Small intestine (tissue), 7 donors: ENCODE data around the gene SEMA4A. TPM values are rescaled to one million over a fixed set of nuclear protein-coding genes. Genes with fewer than 3 reads are reported as not detected.

Experiments used
- DNase-seq, 2 donors: peaks; one replicate each; pipeline versions ENCODE4 v3.0.0 to v3.0.0-alpha.2; 2013
- FAIRE-seq: peaks from 2 replicates; lab custom pipeline; 2012; peaks lifted over from hg19 to GRCh38; lab: Jason Lieb, UNC
- H3K27ac ChIP-seq, 3 donors: one replicate each; pipeline ENCODE4 v1.5.1; 2013; ENCODE audit warnings: low read length in 2 of 3, mild to moderate bottlenecking in 2 of 3, control low read depth in 1 of 3, inconsistent platforms in 1 of 3, low read depth in 1 of 3, moderate library complexity in 1 of 3
- H3K27me3 ChIP-seq, 3 donors: one replicate each; pipeline ENCODE4 v1.6.1; 2013; ENCODE audit warnings: low read length in 3 of 3, inconsistent platforms in 1 of 3; ENCODE audit not compliant: control insufficient read depth in 3 of 3, insufficient read depth in 3 of 3
- H3K36me3 ChIP-seq, 3 donors: one replicate each; pipeline ENCODE4 v1.6.1; 2013; ENCODE audit warnings: low read length in 3 of 3, inconsistent platforms in 1 of 3, low read depth in 1 of 3, mild to moderate bottlenecking in 1 of 3, moderate library complexity in 1 of 3; ENCODE audit not compliant: control insufficient read depth in 3 of 3, insufficient read depth in 2 of 3
- H3K4me1 ChIP-seq, 3 donors: one replicate each; pipeline ENCODE4 v1.6.1; 2013; ENCODE audit warnings: low read length in 2 of 3, inconsistent platforms in 1 of 3, low read depth in 1 of 3, mild to moderate bottlenecking in 1 of 3, moderate library complexity in 1 of 3; ENCODE audit not compliant: control insufficient read depth in 3 of 3, insufficient read depth in 2 of 3
- H3K4me3 ChIP-seq, 3 donors: one replicate each; pipeline ENCODE4 v1.5.1; 2013; ENCODE audit warnings: low read length in 3 of 3, control low read depth in 1 of 3, inconsistent platforms in 1 of 3, low read depth in 1 of 3, mild to moderate bottlenecking in 1 of 3, moderate library complexity in 1 of 3
- H3K9me3 ChIP-seq, 2 donors: one replicate each; pipeline ENCODE4 v1.6.1; 2013; ENCODE audit warnings: low read depth in 1 of 2, low read length in 1 of 2; ENCODE audit not compliant: control insufficient read depth in 2 of 2, insufficient read depth in 1 of 2
- WGBS, 3 donors: extraction: QIAGEN DNeasy Blood & Tissue Kit; methylation state at CpG; one replicate each; pipeline ENCODE4 v1.1.7; 2013; 5-methylcytosine and 5-hydroxymethylcytosine counted together
- polyA plus RNA-seq, 4 donors: library from polyadenylated mRNA; stranded (reverse) in 3 of 4; unstranded in 1 of 4; fragments of 200-250 nt in 3 of 4; fragments of 120-200 nt in 1 of 4; gene quantifications; one replicate each; pipeline versions ENCODE4 v1.2.1 to v1.2.3, GENCODE V29; 2013
- donor health status: healthy with polysubstance abuse.
- donor health status: control.
- donor health status: control.
- donor health status: Bipolar disorder and iron deficiency.
- donor health status: healthy.

SEMA4A gene
- polyA plus RNA-seq, 4 donors, result 0.89 to 7.7 (median 1.8) TPM

- H3K27me3 ChIP-seq, result no peaks in the 10 kb centered on the region
- H3K9me3 ChIP-seq, result no peaks in the 10 kb centered on the region
- peaks cover 6 to 67% (median 7%) of the 10 kb centered on the region in 3 donors for H3K36me3 ChIP-seq
- H3K4me1 ChIP-seq, result peaks cover 3 to 65% (median 22%) of the 10 kb centered on the region in 3 donors
- H3K27ac ChIP-seq, result peak overlapping the region; percentile 44 to 81 (median 78)
- no peak overlapping the region for H3K4me3 ChIP-seq
- WGBS, 3 donors, result 33 to 68% (median 67%) methylated on average over 8 of the region's 8 CpGs
- DNase-seq (peak in 1 of 2 donors; percentile 56), FAIRE-seq (no peak)
Measured at GRCh38 chr1:156128654-156129597, 24.5 kb upstream of the SEMA4A start.

- DNase-seq, result peak; percentile 88 to 94
- H3K27me3 ChIP-seq, result no peaks in the 10 kb centered on the region
- FAIRE-seq, result no peak
- H3K4me1 ChIP-seq, result peaks cover 3 to 56% (median 16%) of the 10 kb centered on the region in 3 donors
- H3K36me3 ChIP-seq, result peaks cover 12 to 76% (median 13%) of the 10 kb centered on the region in 3 donors
- 33 to 37% (median 36%) methylated on average over 7 of the region's 7 CpGs for WGBS, 3 donors
- peak overlapping the region; percentile 60 to 81 (median 78) for H3K27ac ChIP-seq
- no peak overlapping the region for H3K4me3 ChIP-seq
- no peaks in the 10 kb centered on the region for H3K9me3 ChIP-seq
Measured at GRCh38 chr1:156129687-156130577, 23.5 kb upstream of the SEMA4A start.

- Histone ChIP-seq H3K4me3 (no peak overlapping the region), H3K27ac (peak overlapping the region in 2 of 3 donors; percentile 7 to 50)
Measured at GRCh38 chr1:156130578-156130942, 22.8 kb upstream of the SEMA4A start.

GRCh38 chr1:156134716-156135435, 18.5 kb upstream of the SEMA4A start:
- Histone ChIP-seq H3K9me3 (no peaks in the 10 kb centered on the region), H3K27ac (no peak overlapping the region), H3K4me1 (peaks cover 0 to 8% (median 0%) of the 10 kb centered on the region in 3 donors), H3K4me3 (no peak overlapping the region), H3K27me3 (no peaks in the 10 kb centered on the region), H3K36me3 (peaks cover 37 to 96% (median 41%) of the 10 kb centered on the region in 3 donors)
- no peak for DNase-seq
- WGBS, 3 donors, result 89 to 94% (median 90%) methylated on average over 18 of the region's 18 CpGs
- no peak for FAIRE-seq

More at GRCh38 chr1:156130578-156130942, 22.8 kb upstream of the SEMA4A start:
- 74 to 79% (median 78%) methylated on average over 6 of the region's 6 CpGs for WGBS, 3 donors
- Histone ChIP-seq H3K36me3 (peaks cover 16 to 83% (median 17%) of the 10 kb centered on the region in 3 donors), H3K27me3 (no peaks in the 10 kb centered on the region), H3K9me3 (no peaks in the 10 kb centered on the region), H3K4me1 (peaks cover 3 to 50% (median 16%) of the 10 kb centered on the region in 3 donors)
- no peak for FAIRE-seq
- no peak for DNase-seq

- FAIRE-seq (no peak), DNase-seq (no peak)
- peaks cover 34 to 97% (median 41%) of the 10 kb centered on the region in 3 donors for H3K36me3 ChIP-seq
- no peaks in the 10 kb centered on the region for H3K4me1 ChIP-seq
- H3K27me3 ChIP-seq, result no peaks in the 10 kb centered on the region
- no peak overlapping the region for H3K27ac ChIP-seq
- 91 to 94% (median 92%) methylated on average over 34 of the region's 34 CpGs for WGBS, 3 donors
- H3K4me3 ChIP-seq, result no peak overlapping the region
- H3K9me3 ChIP-seq, result no peaks in the 10 kb centered on the region
Measured at GRCh38 chr1:156135930-156136871, 17.2 kb upstream of the SEMA4A start.

- 82 to 89% (median 86%) methylated on average over 12 of the region's 12 CpGs for WGBS, 3 donors
- Histone ChIP-seq H3K27me3 (no peaks in the 10 kb centered on the region), H3K9me3 (no peaks in the 10 kb centered on the region), H3K36me3 (peaks cover 34 to 93% (median 38%) of the 10 kb centered on the region in 3 donors), H3K27ac (no peak overlapping the region), H3K4me3 (no peak overlapping the region), H3K4me1 (no peaks in the 10 kb centered on the region)
- DNase-seq (no peak), FAIRE-seq (no peak)
Measured at GRCh38 chr1:156136970-156137483, 16.4 kb upstream of the SEMA4A start.

GRCh38 chr1:156138458-156138867, 14.9 kb upstream of the SEMA4A start:
- H3K36me3 ChIP-seq, result peaks cover 31 to 80% (median 38%) of the 10 kb centered on the region in 3 donors
- DNase-seq, result no peak
- no peaks in the 10 kb centered on the region for H3K4me1 ChIP-seq
- H3K27ac ChIP-seq, result no peak overlapping the region
- no peak overlapping the region for H3K4me3 ChIP-seq
- no peaks in the 10 kb centered on the region for H3K27me3 ChIP-seq
- no peak for FAIRE-seq
- WGBS, 3 donors, result 91 to 93% (median 92%) methylated on average over 22 of the region's 22 CpGs
- H3K9me3 ChIP-seq, result no peaks in the 10 kb centered on the region
